Liver (tissue), 9 donors: Measurements from ENCODE around the gene WAPL. TPM values are rescaled to one million over a fixed set of nuclear protein-coding genes. Genes with fewer than 3 reads are reported as not detected.

ENCODE experiments used
- DNase-seq: peaks from one replicate; pipeline ENCODE4 v3.0.0-alpha.2; 2017; ENCODE audit warnings: low spot score
- H3K27ac ChIP-seq, 2 donors: one replicate each; pipeline ENCODE4 v1.7.0; 2013; ENCODE audit warnings: inconsistent platforms in 2 of 2, low read length in 2 of 2, control low read depth in 1 of 2, low read depth in 1 of 2, mild to moderate bottlenecking in 1 of 2
- H3K27me3 ChIP-seq, 4 donors: one replicate each; pipeline versions ENCODE4 v1.6.1 to v1.7.0; 2013; ENCODE audit warnings: low read length in 3 of 4, inconsistent platforms in 1 of 4, mild to moderate bottlenecking in 1 of 4, moderate library complexity in 1 of 4; ENCODE audit not compliant: control insufficient read depth in 4 of 4, insufficient read depth in 4 of 4
- H3K36me3 ChIP-seq, 4 donors: one replicate each; pipeline versions ENCODE4 v1.6.1 to v1.7.0; 2013; ENCODE audit warnings: low read length in 3 of 4, mild to moderate bottlenecking in 3 of 4, low read depth in 1 of 4, moderate library complexity in 1 of 4; ENCODE audit not compliant: control insufficient read depth in 4 of 4, insufficient read depth in 3 of 4
- H3K4me1 ChIP-seq, 4 donors: one replicate each; pipeline versions ENCODE4 v1.6.1 to v1.7.0; 2013; ENCODE audit warnings: low read length in 3 of 4, mild to moderate bottlenecking in 3 of 4, moderate library complexity in 1 of 4; ENCODE audit not compliant: control insufficient read depth in 4 of 4, insufficient read depth in 4 of 4
- H3K4me3 ChIP-seq, 3 donors: one replicate each; pipeline versions ENCODE4 v1.6.1 to v1.7.0; 2013; ENCODE audit warnings: low read length in 3 of 3, control low read depth in 1 of 3, low read depth in 1 of 3, mild to moderate bottlenecking in 1 of 3
- H3K9ac ChIP-seq, 2 donors: one replicate each; pipeline ENCODE4 v1.7.0; 2013; ENCODE audit warnings: low read length in 2 of 2, mild to moderate bottlenecking in 2 of 2, moderate library complexity in 2 of 2, control low read depth in 1 of 2, low read depth in 1 of 2
- H3K9me3 ChIP-seq, 4 donors: one replicate each; pipeline versions ENCODE4 v1.6.1 to v1.7.0; 2013; ENCODE audit warnings: low read length in 3 of 4; ENCODE audit not compliant: control insufficient read depth in 4 of 4
- ATF3 ChIP-seq: IDR thresholded peaks from 2 replicates; pipeline ENCODE4 v1.6.1; 2016; ENCODE audit warnings: antibody characterized with exemption
- EGR1 ChIP-seq, 2 donors: IDR thresholded peaks; 2 replicates each; pipeline ENCODE4 v1.6.1; 2016 to 2018; ENCODE audit warnings: antibody characterized with exemption in 2 of 2, low read depth in 2 of 2
- FOXA1 ChIP-seq: IDR thresholded peaks from 2 replicates; pipeline ENCODE4 v1.6.1; 2016; ENCODE audit warnings: antibody characterized with exemption
- FOXA2 ChIP-seq: IDR thresholded peaks from 2 replicates; pipeline ENCODE4 v1.6.1; 2016; ENCODE audit warnings: antibody characterized with exemption
- GABPA ChIP-seq, 2 donors: IDR thresholded peaks in 1 of 2; conservative IDR thresholded peaks in 1 of 2; 2 replicates each; pipeline ENCODE4 v1.6.1; 2016; ENCODE audit warnings: antibody characterized with exemption in 2 of 2, mild to moderate bottlenecking in 1 of 2, moderate library complexity in 1 of 2
- HNF4A ChIP-seq, 2 donors: conservative IDR thresholded peaks; 2 replicates each; pipeline ENCODE4 v1.6.1; 2016; ENCODE audit warnings: antibody characterized with exemption in 2 of 2, mild to moderate bottlenecking in 2 of 2
- HNF4G ChIP-seq: IDR thresholded peaks from 2 replicates; pipeline ENCODE4 v1.6.1; 2016; ENCODE audit warnings: antibody characterized with exemption
- JUND ChIP-seq, 2 donors: IDR thresholded peaks; 2 replicates each; pipeline ENCODE4 v1.6.1; 2016; ENCODE audit warnings: antibody characterized with exemption in 2 of 2
- MAX ChIP-seq: IDR thresholded peaks from 2 replicates; pipeline ENCODE4 v1.6.1; 2016; ENCODE audit warnings: antibody characterized with exemption
- NR2F2 ChIP-seq: IDR thresholded peaks from 2 replicates; pipeline ENCODE4 v1.6.1; 2016; ENCODE audit warnings: antibody characterized with exemption
- RAD21 ChIP-seq, 2 donors: IDR thresholded peaks; 2 replicates each; pipeline ENCODE4 v1.6.1; 2016; ENCODE audit warnings: antibody characterized with exemption in 2 of 2, mild to moderate bottlenecking in 2 of 2
- REST ChIP-seq: IDR thresholded peaks from 2 replicates; pipeline ENCODE4 v1.6.1; 2016; ENCODE audit warnings: antibody characterized with exemption, mild to moderate bottlenecking
- RXRA ChIP-seq, 2 donors: IDR thresholded peaks; 2 replicates each; pipeline ENCODE4 v1.6.1; 2017 to 2018; ENCODE audit warnings: antibody characterized with exemption in 2 of 2, mild to moderate bottlenecking in 1 of 2
- SP1 ChIP-seq: IDR thresholded peaks from 2 replicates; pipeline ENCODE4 v1.6.1; 2018; ENCODE audit warnings: antibody characterized with exemption, mild to moderate bottlenecking
- TAF1 ChIP-seq: conservative IDR thresholded peaks from 2 replicates; pipeline ENCODE4 v1.6.1; 2016; ENCODE audit warnings: antibody characterized with exemption, mild to moderate bottlenecking
- YY1 ChIP-seq: IDR thresholded peaks from 2 replicates; pipeline ENCODE4 v1.6.1; 2016; ENCODE audit warnings: antibody characterized with exemption, mild to moderate bottlenecking
- ZBTB33 ChIP-seq: IDR thresholded peaks from 2 replicates; pipeline ENCODE4 v1.6.1; 2016; ENCODE audit warnings: antibody characterized with exemption
- WGBS: extraction: QIAGEN DNeasy Blood & Tissue Kit; methylation state at CpG from one replicate; pipeline ENCODE4 v1.1.7; 2013; 5-methylcytosine and 5-hydroxymethylcytosine counted together
- polyA plus RNA-seq, 2 donors: library from polyadenylated mRNA; stranded (reverse) in 1 of 2; unstranded in 1 of 2; fragments of 200-250 nt in 1 of 2; fragments of >200 nt in 1 of 2; fragmentation: Nextera tagmentation in 1 of 2; extraction: Ambion mirVana in 1 of 2; gene quantifications; one replicate each; pipeline versions ENCODE4 v1.2.1 to v1.2.3, GENCODE V29; 2013 to 2015
- total RNA-seq, 2 donors: library from RNA; depleted of rRNA; stranded (reverse); fragments of >200 nt; gene quantifications; one replicate each; pipeline ENCODE4 v1.2.3, GENCODE V29; 2014
- TF ChIP-seq, protein P1 (sequence below): fragments of 150-350 bp; IDR thresholded peaks from 2 replicates; pipeline ENCODE4 v1.5.1; 2017; ENCODE audit warnings: improper control_type of control experiment, low read depth, low read length; ENCODE audit not compliant: missing input control
- donor health status: healthy.
- donor health status: healthy.
- donor health status: healthy.
- donor health status: healthy.
- donor health status: healthy.

WAPL gene
- total and polyA plus RNA-seq, 4 donors, result 9.7 to 37.9 (median 24.0) TPM

- Histone ChIP-seq H3K4me3 (no peak overlapping the region), H3K27me3 (no peaks in the 10 kb centered on the region), H3K27ac (peak overlapping the region; percentile 41 to 67), H3K36me3 (peaks cover 6 to 31% (median 12%) of the 10 kb centered on the region in 4 donors), H3K9me3 (no peaks in the 10 kb centered on the region), H3K4me1 (peaks cover 3 to 20% (median 13%) of the 10 kb centered on the region in 4 donors), H3K9ac (no peak overlapping the region)
- DNase-seq, result no peak
- WGBS, result 69% methylated on average over 7 of the region's 7 CpGs
- peak in 1 of 2 donors; percentile 70 for TF ChIP-seq JUND (IDR thresholded peaks at IDR 0.05)
- TF ChIP-seq SP1, result peak; percentile 60
- peak in 1 of 2 donors; percentile 1 for TF ChIP-seq GABPA (IDR thresholded peaks at IDR 0.05 in 1 of 2, conservative IDR thresholded peaks at IDR 0.05 in 1 of 2)
- TF ChIP-seq TAF1, result no peak
- TF ChIP-seq YY1, result no peak
- TF ChIP-seq RXRA (IDR thresholded peaks at IDR 0.05), result peak; percentile 66 to 74
- TF ChIP-seq ATF3, result no peak
- TF ChIP-seq RAD21 (IDR thresholded peaks at IDR 0.05), result peak; percentile 50 to 65
- no peak for TF ChIP-seq REST
- TF ChIP-seq HNF4A (conservative IDR thresholded peaks at IDR 0.05), result peak; percentile 93 to 97
- TF ChIP-seq NR2F2, result peak; percentile 32
- peak; percentile 53 for TF ChIP-seq FOXA2
- TF ChIP-seq, protein P1, sequence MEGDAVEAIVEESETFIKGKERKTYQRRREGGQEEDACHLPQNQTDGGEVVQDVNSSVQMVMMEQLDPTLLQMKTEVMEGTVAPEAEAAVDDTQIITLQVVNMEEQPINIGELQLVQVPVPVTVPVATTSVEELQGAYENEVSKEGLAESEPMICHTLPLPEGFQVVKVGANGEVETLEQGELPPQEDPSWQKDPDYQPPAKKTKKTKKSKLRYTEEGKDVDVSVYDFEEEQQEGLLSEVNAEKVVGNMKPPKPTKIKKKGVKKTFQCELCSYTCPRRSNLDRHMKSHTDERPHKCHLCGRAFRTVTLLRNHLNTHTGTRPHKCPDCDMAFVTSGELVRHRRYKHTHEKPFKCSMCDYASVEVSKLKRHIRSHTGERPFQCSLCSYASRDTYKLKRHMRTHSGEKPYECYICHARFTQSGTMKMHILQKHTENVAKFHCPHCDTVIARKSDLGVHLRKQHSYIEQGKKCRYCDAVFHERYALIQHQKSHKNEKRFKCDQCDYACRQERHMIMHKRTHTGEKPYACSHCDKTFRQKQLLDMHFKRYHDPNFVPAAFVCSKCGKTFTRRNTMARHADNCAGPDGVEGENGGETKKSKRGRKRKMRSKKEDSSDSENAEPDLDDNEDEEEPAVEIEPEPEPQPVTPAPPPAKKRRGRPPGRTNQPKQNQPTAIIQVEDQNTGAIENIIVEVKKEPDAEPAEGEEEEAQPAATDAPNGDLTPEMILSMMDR, result no peak
- TF ChIP-seq ZBTB33, result peak; percentile 33
- TF ChIP-seq MAX, result no peak
- TF ChIP-seq FOXA1, result no peak
- TF ChIP-seq EGR1 (IDR thresholded peaks at IDR 0.05; ENCODE audit: low read depth in 2 of 2), result no peak
- peak; percentile 71 for TF ChIP-seq HNF4G
Measured at GRCh38 chr10:86450806-86451603, 70.6 kb downstream of the WAPL start.
